BE2C (cell line): ENCODE data around the gene ADGRV1.

Experiments used
- DNase-seq: peaks from one replicate; pipeline ENCODE4 v3.0.0-alpha.2; 2020
- H3K27me3 ChIP-seq: fragments of 250-450 bp; sonication (Bioruptor Pico); 2 replicates; pipeline ENCODE4 v1.5.1; 2020; ENCODE audit warnings: mild to moderate bottlenecking
- H3K36me3 ChIP-seq: fragments of 250-450 bp; sonication (Bioruptor Pico); 2 replicates; pipeline ENCODE4 v1.5.1; 2020; ENCODE audit warnings: mild to moderate bottlenecking
- H3K4me1 ChIP-seq: fragments of 250-450 bp; sonication (Bioruptor Pico); 2 replicates; pipeline ENCODE4 v1.5.1; 2020
- H3K4me3 ChIP-seq: 2 replicates; pipeline ENCODE4 v1.5.1; 2011; ENCODE audit warnings: low read depth, low read length
- H3K9me3 ChIP-seq: fragments of 250-450 bp; sonication (Bioruptor Pico); 2 replicates; pipeline ENCODE4 v1.5.1; 2020
- CTCF ChIP-seq: IDR thresholded peaks from 2 replicates; pipeline ENCODE4 v1.5.1; 2012; ENCODE audit warnings: mild to moderate bottlenecking, low read depth, low read length

The ADGRV1 gene

GRCh38 chr5:90890180-90890579, 331.6 kb downstream of the ADGRV1 start:
- Histone ChIP-seq H3K27me3 (no peaks in the 10 kb centered on the region), H3K9me3 (no peaks in the 10 kb centered on the region), H3K4me3 (no peak overlapping the region), H3K36me3 (no peaks in the 10 kb centered on the region), H3K4me1 (no peaks in the 10 kb centered on the region)
- DNase-seq: no peak
- TF ChIP-seq CTCF: no peak

- no peak for DNase-seq
- H3K4me3 ChIP-seq: no peak overlapping the region
- no peaks in the 10 kb centered on the region for H3K9me3 ChIP-seq
- H3K27me3 ChIP-seq: no peaks in the 10 kb centered on the region
- TF ChIP-seq CTCF: no peak
- H3K36me3 ChIP-seq: no peaks in the 10 kb centered on the region
- no peaks in the 10 kb centered on the region for H3K4me1 ChIP-seq
These were observed 336.3 kb downstream of the ADGRV1 start for GRCh38 chr5:90894866-90895420.

- H3K27me3 ChIP-seq: no peaks in the 10 kb centered on the region
- no peaks in the 10 kb centered on the region for H3K9me3 ChIP-seq
- H3K4me1 ChIP-seq: no peaks in the 10 kb centered on the region
- no peak overlapping the region for H3K4me3 ChIP-seq
- DNase-seq: no peak
- no peaks in the 10 kb centered on the region for H3K36me3 ChIP-seq
- no peak for TF ChIP-seq CTCF
These were observed 339.0 kb downstream of the ADGRV1 start for GRCh38 chr5:90897618-90898017.

- no peak overlapping the region for H3K4me3 ChIP-seq
- TF ChIP-seq CTCF: no peak
- no peak for DNase-seq
- H3K36me3 ChIP-seq: no peaks in the 10 kb centered on the region
- no peaks in the 10 kb centered on the region for H3K27me3 ChIP-seq
- H3K9me3 ChIP-seq: no peaks in the 10 kb centered on the region
- no peaks in the 10 kb centered on the region for H3K4me1 ChIP-seq
These were observed 339.9 kb downstream of the ADGRV1 start for GRCh38 chr5:90898326-90899013.

GRCh38 chr5:90899014-90899604, 340.5 kb downstream of the ADGRV1 start:
- Histone ChIP-seq H3K4me1 (no peaks in the 10 kb centered on the region), H3K36me3 (no peaks in the 10 kb centered on the region), H3K4me3 (no peak overlapping the region), H3K27me3 (no peaks in the 10 kb centered on the region), H3K9me3 (no peaks in the 10 kb centered on the region)
- no peak for TF ChIP-seq CTCF
- DNase-seq: no peak

GRCh38 chr5:90901261-90901660, 342.7 kb downstream of the ADGRV1 start:
- no peaks in the 10 kb centered on the region for H3K9me3 ChIP-seq
- no peaks in the 10 kb centered on the region for H3K4me1 ChIP-seq
- no peak for TF ChIP-seq CTCF
- no peaks in the 10 kb centered on the region for H3K27me3 ChIP-seq
- no peaks in the 10 kb centered on the region for H3K36me3 ChIP-seq
- no peak overlapping the region for H3K4me3 ChIP-seq
- no peak for DNase-seq
